ENCODE data around the gene ASB4.

The ASB4 gene

DNA sequence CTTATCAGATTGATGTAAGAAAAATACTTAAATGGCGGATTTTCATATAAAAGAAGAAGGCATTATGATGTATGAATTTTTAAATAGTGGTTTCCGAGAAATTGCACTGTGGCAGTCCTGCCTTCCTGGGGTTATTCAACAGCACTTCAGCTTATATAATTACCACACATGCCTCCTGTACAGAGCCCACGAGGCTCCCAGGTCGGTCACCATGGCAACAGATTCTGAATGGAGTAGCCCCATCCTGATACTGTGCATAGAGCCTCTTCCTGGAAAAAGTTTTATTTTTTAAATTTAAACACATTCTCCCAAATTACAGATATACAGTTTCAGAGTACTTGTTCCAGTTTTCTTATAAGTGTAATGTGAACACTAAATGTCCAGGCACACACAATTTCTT, 15.9 kb upstream of the ASB4 start:
- ATAC-seq (replicated peaks; ENCODE audit: extremely low read depth, poor library complexity, severe bottlenecking) = no peak
- H3K27ac Mint-ChIP-seq (ENCODE audit: low read depth) = no peak overlapping the region
- no peaks in the 10 kb centered on the region for H3K27me3 Mint-ChIP-seq

DNA sequence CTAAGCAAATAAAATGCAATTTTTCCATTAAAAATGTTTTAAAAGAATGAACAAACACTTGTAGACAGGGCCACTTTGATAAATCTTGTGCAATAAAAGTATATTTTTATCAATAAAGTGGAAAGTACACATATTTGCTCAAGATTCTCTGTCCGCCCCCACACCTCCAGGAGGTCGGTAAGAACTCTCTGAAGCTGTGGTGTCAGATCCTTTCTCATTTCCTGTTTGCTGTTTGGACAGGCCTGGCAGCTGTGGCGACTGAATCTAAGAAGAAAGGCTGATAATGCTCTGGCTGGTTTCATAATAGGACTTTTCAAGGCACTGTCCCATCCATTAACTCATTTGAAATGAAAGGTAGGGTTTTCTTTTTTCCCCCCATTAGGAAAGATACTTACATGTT, 15.3 kb upstream of the ASB4 start:
- Mint-ChIP-seq H3K36me3 (ENCODE audit: insufficient read depth) (no peaks in the 10 kb centered on the region), H3K9me3 (no peaks in the 10 kb centered on the region)

More for the DNA sequence above, 15.9 kb upstream of the ASB4 start:
- H3K4me1 Mint-ChIP-seq = no peaks in the 10 kb centered on the region
- no peak overlapping the region for H3K4me3 Mint-ChIP-seq
- no peak for DNase-seq (ENCODE audit: low spot score in 2 of 2)
- no peaks in the 10 kb centered on the region for H3K9me3 Mint-ChIP-seq
- no peaks in the 10 kb centered on the region for H3K36me3 Mint-ChIP-seq (ENCODE audit: insufficient read depth)

DNA sequence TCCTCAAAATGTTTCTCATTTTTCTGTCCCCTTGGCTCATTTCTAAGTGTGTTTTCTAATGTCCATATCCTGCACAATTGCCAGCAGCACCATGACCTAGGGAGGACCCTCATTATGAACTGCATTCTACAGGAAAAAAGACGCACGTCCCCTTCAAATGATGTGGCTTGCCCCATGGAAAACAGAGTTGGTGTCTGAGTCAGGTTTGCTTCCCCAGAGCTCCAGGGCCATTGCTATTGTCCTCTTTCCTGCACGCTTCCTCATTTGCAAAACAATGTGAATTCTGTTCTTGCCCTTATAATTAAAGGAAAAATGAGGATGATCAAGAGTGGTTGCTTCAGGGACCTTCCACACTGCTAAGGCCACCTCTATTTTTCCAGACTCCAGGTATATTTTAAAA, 14.7 kb upstream of the ASB4 start:
- ATAC-seq (replicated peaks; ENCODE audit: extremely low read depth, poor library complexity, severe bottlenecking) = no peak
- DNase-seq (ENCODE audit: low spot score in 2 of 2) = no peak
- H3K4me1 Mint-ChIP-seq = no peaks in the 10 kb centered on the region
- H3K36me3 Mint-ChIP-seq (ENCODE audit: insufficient read depth) = no peaks in the 10 kb centered on the region
- no peaks in the 10 kb centered on the region for H3K9me3 Mint-ChIP-seq
- H3K27me3 Mint-ChIP-seq = no peaks in the 10 kb centered on the region
- no peak overlapping the region for H3K27ac Mint-ChIP-seq (ENCODE audit: low read depth)
- H3K4me3 Mint-ChIP-seq = no peak overlapping the region

More for the DNA sequence above, 15.3 kb upstream of the ASB4 start:
- H3K4me3 Mint-ChIP-seq = no peak overlapping the region
- H3K27me3 Mint-ChIP-seq = no peaks in the 10 kb centered on the region
- ATAC-seq (replicated peaks; ENCODE audit: extremely low read depth, poor library complexity, severe bottlenecking) (no peak), DNase-seq (ENCODE audit: low spot score in 2 of 2) (no peak)
- H3K4me1 Mint-ChIP-seq = no peaks in the 10 kb centered on the region
- no peak overlapping the region for H3K27ac Mint-ChIP-seq (ENCODE audit: low read depth)

GRCh38 chr7:95472581-95473161, 13.1 kb upstream of the ASB4 start:
- no peak overlapping the region for H3K27ac Mint-ChIP-seq (ENCODE audit: low read depth)

GRCh38 chr7:95473276-95473985, 12.3 kb upstream of the ASB4 start:
- Mint-ChIP-seq H3K4me1 (no peaks in the 10 kb centered on the region), H3K36me3 (ENCODE audit: insufficient read depth) (no peaks in the 10 kb centered on the region), H3K27me3 (no peaks in the 10 kb centered on the region), H3K9me3 (no peaks in the 10 kb centered on the region), H3K4me3 (no peak overlapping the region), H3K27ac (ENCODE audit: low read depth) (no peak overlapping the region)
- DNase-seq (ENCODE audit: low spot score in 2 of 2) (no peak), ATAC-seq (replicated peaks; ENCODE audit: extremely low read depth, poor library complexity, severe bottlenecking) (no peak)

More at GRCh38 chr7:95472581-95473161, 13.1 kb upstream of the ASB4 start:
- no peaks in the 10 kb centered on the region for H3K9me3 Mint-ChIP-seq
- DNase-seq (ENCODE audit: low spot score in 2 of 2) (no peak), ATAC-seq (replicated peaks; ENCODE audit: extremely low read depth, poor library complexity, severe bottlenecking) (no peak)
- no peaks in the 10 kb centered on the region for H3K4me1 Mint-ChIP-seq
- no peaks in the 10 kb centered on the region for H3K27me3 Mint-ChIP-seq
- H3K4me3 Mint-ChIP-seq = no peak overlapping the region
- no peaks in the 10 kb centered on the region for H3K36me3 Mint-ChIP-seq (ENCODE audit: insufficient read depth)

- Mint-ChIP-seq H3K36me3 (ENCODE audit: insufficient read depth) (no peaks in the 10 kb centered on the region), H3K4me3 (no peak overlapping the region), H3K4me1 (no peaks in the 10 kb centered on the region), H3K27me3 (no peaks in the 10 kb centered on the region), H3K9me3 (no peaks in the 10 kb centered on the region), H3K27ac (ENCODE audit: low read depth) (no peak overlapping the region)
- no peak for ATAC-seq (replicated peaks; ENCODE audit: extremely low read depth, poor library complexity, severe bottlenecking)
- no peak for DNase-seq (ENCODE audit: low spot score in 2 of 2)
Observed at GRCh38 chr7:95476072-95476847, 9.5 kb upstream of the ASB4 start.

DNA sequence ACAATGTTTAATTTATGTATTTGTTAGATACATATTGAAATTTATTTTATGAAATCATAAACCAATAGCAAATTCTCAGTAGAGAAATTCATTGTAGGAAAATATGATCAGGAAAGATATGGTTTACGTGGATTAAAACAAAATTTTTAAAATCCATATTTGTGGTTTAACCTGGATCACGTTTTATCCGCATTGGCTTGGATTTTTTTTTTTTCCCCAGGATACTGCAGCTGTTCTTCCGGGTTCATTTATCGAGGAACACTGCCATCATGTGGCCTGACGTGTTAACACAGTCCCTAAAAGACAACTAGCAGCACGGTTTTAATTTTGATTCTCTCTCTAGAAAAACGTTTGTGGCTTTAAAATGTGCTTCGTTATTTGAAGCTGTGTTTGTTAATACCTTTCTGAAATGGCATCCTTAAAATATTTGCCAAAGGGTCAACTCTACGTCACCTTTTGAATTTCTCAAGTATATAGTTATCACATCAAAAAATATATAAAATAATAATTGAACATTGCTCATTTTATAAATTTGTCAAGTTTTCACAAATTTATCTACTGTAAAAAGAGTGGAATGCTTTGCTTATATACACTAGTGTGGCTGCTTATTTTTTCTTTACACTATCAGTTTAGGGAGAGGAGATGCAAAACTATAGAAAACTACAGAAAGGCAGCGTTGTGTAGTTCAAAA, 8.7 kb upstream of the ASB4 start:
- no peaks in the 10 kb centered on the region for H3K4me1 Mint-ChIP-seq
- no peaks in the 10 kb centered on the region for H3K27me3 Mint-ChIP-seq
- no peak overlapping the region for H3K4me3 Mint-ChIP-seq
- ATAC-seq (replicated peaks; ENCODE audit: extremely low read depth, poor library complexity, severe bottlenecking) (no peak), DNase-seq (ENCODE audit: low spot score in 2 of 2) (peak; percentile 18 to 21)
- no peak overlapping the region for H3K27ac Mint-ChIP-seq (ENCODE audit: low read depth)
- H3K9me3 Mint-ChIP-seq = no peaks in the 10 kb centered on the region
- no peaks in the 10 kb centered on the region for H3K36me3 Mint-ChIP-seq (ENCODE audit: insufficient read depth)

- no peak overlapping the region for H3K4me3 Mint-ChIP-seq
- no peaks in the 10 kb centered on the region for H3K4me1 Mint-ChIP-seq
- H3K36me3 Mint-ChIP-seq (ENCODE audit: insufficient read depth) = no peaks in the 10 kb centered on the region
- ATAC-seq (replicated peaks; ENCODE audit: extremely low read depth, poor library complexity, severe bottlenecking) (no peak), DNase-seq (ENCODE audit: low spot score in 2 of 2) (no peak)
- H3K27me3 Mint-ChIP-seq = peaks cover 11% of the 10 kb centered on the region
- H3K27ac Mint-ChIP-seq (ENCODE audit: low read depth) = no peak overlapping the region
- no peaks in the 10 kb centered on the region for H3K9me3 Mint-ChIP-seq
Observed at GRCh38 chr7:95478272-95479037, 7.3 kb upstream of the ASB4 start.

DNA sequence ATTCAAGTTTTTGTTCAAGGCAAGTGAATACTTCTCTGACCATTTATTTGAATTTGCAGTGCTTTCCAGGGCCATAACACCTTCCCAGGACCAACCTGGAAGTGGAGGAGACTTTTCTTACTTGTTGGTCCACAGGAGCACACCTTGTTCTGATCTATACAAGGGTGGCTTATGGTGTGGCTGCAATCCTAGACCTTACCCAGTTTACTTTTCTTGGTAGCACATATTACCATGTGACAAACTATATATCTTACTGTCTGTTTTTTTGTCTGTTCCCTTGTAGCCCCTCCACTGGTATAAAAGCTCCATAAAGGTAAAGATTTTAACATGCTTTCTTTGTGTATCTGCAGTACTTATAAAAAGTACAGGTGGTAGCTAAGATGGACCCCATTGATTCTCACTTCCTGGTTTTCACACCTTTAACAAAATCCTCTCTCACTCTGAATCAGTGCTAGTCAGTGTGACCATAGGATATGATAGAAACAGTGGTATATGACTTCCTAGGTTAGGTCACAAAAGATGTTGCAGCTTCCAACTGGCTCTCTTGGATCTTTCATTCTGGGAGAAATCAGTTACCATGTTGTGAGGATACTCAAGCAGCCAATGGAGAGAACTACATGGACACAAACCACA, 5.6 kb upstream of the ASB4 start:
- DNase-seq (ENCODE audit: low spot score in 2 of 2) (no peak), ATAC-seq (replicated peaks; ENCODE audit: extremely low read depth, poor library complexity, severe bottlenecking) (no peak)
- Mint-ChIP-seq H3K9me3 (no peaks in the 10 kb centered on the region), H3K4me3 (no peak overlapping the region), H3K4me1 (no peaks in the 10 kb centered on the region), H3K27me3 (peaks cover 13% of the 10 kb centered on the region), H3K27ac (ENCODE audit: low read depth) (no peak overlapping the region), H3K36me3 (ENCODE audit: insufficient read depth) (no peaks in the 10 kb centered on the region)

GRCh38 chr7:95481271-95482165, 4.2 kb upstream of the ASB4 start:
- Mint-ChIP-seq H3K27me3 (peaks cover 21% of the 10 kb centered on the region), H3K36me3 (ENCODE audit: insufficient read depth) (no peaks in the 10 kb centered on the region)
- no peak for DNase-seq (ENCODE audit: low spot score in 2 of 2)

DNA sequence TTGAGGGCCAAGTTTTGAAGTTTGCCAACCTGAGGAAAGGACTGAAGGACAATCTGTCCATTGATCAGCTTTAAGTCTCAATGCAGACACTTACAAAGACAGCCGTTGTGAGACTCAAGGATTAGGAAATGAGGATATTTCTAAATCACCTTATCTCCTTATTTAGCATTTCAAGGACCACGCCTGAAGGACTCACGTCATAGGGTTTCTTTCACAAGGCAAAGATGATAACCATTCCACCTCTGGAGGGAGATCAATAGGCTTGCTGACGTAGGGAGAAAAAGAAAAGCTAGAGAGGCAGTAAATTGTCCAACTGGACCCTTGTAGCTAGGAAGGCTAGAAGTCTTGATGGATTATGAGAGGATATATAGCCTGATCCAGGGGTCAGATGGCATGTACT, 3.3 kb upstream of the ASB4 start:
- no peak for DNase-seq (ENCODE audit: low spot score in 2 of 2)
- Mint-ChIP-seq H3K36me3 (ENCODE audit: insufficient read depth) (no peaks in the 10 kb centered on the region), H3K9me3 (no peaks in the 10 kb centered on the region), H3K4me1 (no peaks in the 10 kb centered on the region), H3K27ac (ENCODE audit: low read depth) (no peak overlapping the region), H3K27me3 (peaks cover 21% of the 10 kb centered on the region), H3K4me3 (no peak overlapping the region)
- no peak for ATAC-seq (replicated peaks; ENCODE audit: extremely low read depth, poor library complexity, severe bottlenecking)

More at GRCh38 chr7:95481271-95482165, 4.2 kb upstream of the ASB4 start:
- no peak for ATAC-seq (replicated peaks; ENCODE audit: extremely low read depth, poor library complexity, severe bottlenecking)
- Mint-ChIP-seq H3K4me3 (no peak overlapping the region), H3K4me1 (no peaks in the 10 kb centered on the region), H3K27ac (ENCODE audit: low read depth) (no peak overlapping the region), H3K9me3 (no peaks in the 10 kb centered on the region)

All from central memory CD8-positive, alpha-beta T cell (primary cell).